ENCODE measurements around the gene CPPED1. TPM values are rescaled to one million over a fixed set of nuclear protein-coding genes. Genes with fewer than 3 reads are reported as not detected.

CPPED1 gene
- total and polyA plus RNA-seq, 2 of the 4 experiments (the other 2 are of a cell fraction) = 5.1 to 6.5 TPM

DNA sequence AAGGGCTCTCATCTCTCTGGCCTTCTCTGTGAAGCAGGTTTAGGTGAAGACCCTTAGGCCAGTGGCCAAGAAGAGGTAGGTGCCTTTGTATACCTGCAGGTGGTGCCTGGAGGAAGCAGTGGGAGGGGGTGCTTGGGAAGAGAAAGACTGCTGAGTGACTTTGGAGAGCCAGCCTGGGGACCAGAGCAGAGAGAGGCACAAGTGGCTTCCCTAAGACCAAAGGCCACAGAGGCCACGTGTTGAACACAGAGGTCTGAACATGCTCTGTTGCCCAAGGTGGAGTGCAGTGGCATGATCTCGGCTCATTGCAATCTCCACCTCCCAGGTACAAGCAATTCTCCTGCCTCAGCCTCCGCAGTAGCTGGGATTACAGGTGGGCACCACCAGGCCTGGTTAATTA is 103.5 kb downstream of the CPPED1 start:
- Histone ChIP-seq H3K79me1 (ENCODE audit: low read depth in 1 of 2, low read length in 2 of 2) (no peaks in the 10 kb centered on the region), H3K23ac (ENCODE audit: low read depth, low read length) (no peak overlapping the region), H2BK20ac (ENCODE audit: low read depth, low read length) (no peak overlapping the region), H2AK5ac (ENCODE audit: low read depth, low read length) (no peak overlapping the region), H4K5ac (ENCODE audit: low read depth, low read length) (no peak overlapping the region), H2BK15ac (ENCODE audit: low read depth, low read length) (no peak overlapping the region), H2BK5ac (ENCODE audit: low read depth, low read length, poor library complexity, severe bottlenecking) (no peak overlapping the region), H3K4ac (ENCODE audit: low read depth, low read length) (no peak overlapping the region), H3K4me1 (ENCODE audit: control insufficient read depth, insufficient read depth, low read length) (no peaks in the 10 kb centered on the region), H4K91ac (ENCODE audit: insufficient read depth, low read depth, low read length) (no peak overlapping the region), H3K9me3 (ENCODE audit: control insufficient read depth, insufficient read depth, low read length) (no peaks in the 10 kb centered on the region; the same call in 1 of the 2 replicates), H4K8ac (ENCODE audit: low read depth in 2 of 2, low read length in 2 of 2) (no peak overlapping the region), H3K4me3 (ENCODE audit: insufficient read depth, low read depth, low read length) (no peak overlapping the region), H2AK9ac (replicated peaks; ENCODE audit: low read depth, low read length, poor library complexity) (no peak overlapping the region), H3K9me1 (ENCODE audit: insufficient read depth, low read length) (no peaks in the 10 kb centered on the region), H4K20me1 (ENCODE audit: insufficient read depth, low read length) (no peaks in the 10 kb centered on the region), H3K56ac (ENCODE audit: extremely low read depth, insufficient read depth, low read length) (no peak overlapping the region), H3K27ac (ENCODE audit: insufficient read depth, low read length) (no peak overlapping the region), H3K14ac (replicated peaks; ENCODE audit: low read depth, low read length) (no peak overlapping the region), H3K4me2 (ENCODE audit: low read depth, low read length) (no peak overlapping the region), H3K36me3 (ENCODE audit: control insufficient read depth, insufficient read depth, low read length) (0 out of 2 replicates have a peak, but pooled peaks cover 1% of the 10 kb centered on the region), H3K18ac (ENCODE audit: low read depth, low read length) (no peak overlapping the region), H3K27me3 (ENCODE audit: control insufficient read depth, insufficient read depth, low read length) (no peaks in the 10 kb centered on the region), H2AFZ (replicated peaks; ENCODE audit: low read length, poor library complexity) (no peak overlapping the region), H3K9ac (ENCODE audit: low read depth, low read length) (no peak overlapping the region), H2BK120ac (ENCODE audit: low read depth, low read length) (no peak overlapping the region)
- WGBS, 2 experiments (ENCODE audit: extremely low coverage in 2 of 2, insufficient read length in 1 of 2) = 80% methylated on average over 1 of the region's 3 CpGs; no CpG with 5 or more reads in 1 of the 2 experiments
- dilution Hi-C loops (cut with HindIII; ENCODE audit: low sequenced_read_pairs, unreplicated experiment) = no loop called here
- ATAC-seq (ENCODE audit: low read depth) (no peak), DNase-seq (no peak)
- CTCF ChIA-PET = no interaction called here
- in situ Hi-C loops (cut with MboI; ENCODE audit: low sequenced_read_pairs) = no loop called here
- TF ChIP-seq MAZ (IDR thresholded peaks at IDR 0.05; ENCODE audit: borderline replicate concordance, low read depth, low read length) = no peak
- TF ChIP-seq CTCF (conservative IDR thresholded peaks at IDR 0.05; ENCODE audit: low read depth, low read length) = no peak
- no peak for TF ChIP-seq RFX5 (IDR thresholded peaks at IDR 0.05; ENCODE audit: low read depth, low read length)
- no peak for TF ChIP-seq BHLHE40 (IDR thresholded peaks at IDR 0.05; ENCODE audit: low read depth, low read length)
- no peak for TF ChIP-seq RAD21 (IDR thresholded peaks at IDR 0.05; ENCODE audit: low read length)
- BruUV-seq (replicated peaks) = no TSS peak
- POLR2A ChIA-PET (ENCODE audit: unreplicated experiment) = no interaction called here
- intact Hi-C loops (cut with micrococcal nuclease) = no loop called here

Data from IMR-90 (cell line).